ENCODE results near the gene RHOB. TPM values are rescaled to one million over a fixed set of nuclear protein-coding genes. Genes with fewer than 3 reads are reported as not detected.
A peak's percentile ranks its signal among the peaks of the same experiment; 100 is the strongest.
"Not testable (repeated sequence)": the region's sequence is repeated elsewhere in the genome, so short reads cannot be mapped to it uniquely, and the experiment has no call there.

Gene RHOB
- total RNA-seq, 2 donors from 2014 or later, result 391 to 554 TPM

GRCh38 chr2:20410556-20411277, 36.2 kb upstream of the RHOB start:
- DNase-seq (ENCODE audit: low spot score), result no peak
- Histone ChIP-seq H3K4me1 (replicated peaks) (no peaks in the 10 kb centered on the region), H3K9me3 (no peaks in the 10 kb centered on the region), H3K27me3 (replicated peaks; ENCODE audit: insufficient read depth) (no peaks in the 10 kb centered on the region), H3K4me3 (no peak overlapping the region), H3K36me3 (no peaks in the 10 kb centered on the region), H3K27ac (no peak overlapping the region)
- intact Hi-C loops (cut with DNase I), result no loop called here
- whole genome bisulfite sequencing, result 90% methylated on average over 5 of the region's 5 CpGs
- TF ChIP-seq POLR2A (IDR thresholded peaks at IDR 0.05) (no peak), POLR2AphosphoS5 (IDR thresholded peaks at IDR 0.05) (no peak), CTCF (IDR thresholded peaks at IDR 0.05) (no peak)

- 30% methylated on average over 3 of the region's 3 CpGs for WGBS
- DNase-seq (ENCODE audit: low spot score), result peak; percentile 75
These were observed 35.4 kb upstream of the RHOB start for GRCh38 chr2:20411361-20411894.

GRCh38 chr2:20414806-20415205, 32.1 kb upstream of the RHOB start:
- Histone ChIP-seq H3K4me1 (replicated peaks) (no peaks in the 10 kb centered on the region), H3K4me3 (no peak overlapping the region), H3K27ac (no peak overlapping the region), H3K36me3 (no peaks in the 10 kb centered on the region), H3K9me3 (no peaks in the 10 kb centered on the region), H3K27me3 (replicated peaks; ENCODE audit: insufficient read depth) (no peaks in the 10 kb centered on the region)
- intact Hi-C loops (cut with DNase I), result no loop called here
- WGBS, result 79% methylated on average over 3 of the region's 3 CpGs
- DNase-seq (ENCODE audit: low spot score), result no peak
- TF ChIP-seq CTCF (IDR thresholded peaks at IDR 0.05) (no peak), POLR2A (IDR thresholded peaks at IDR 0.05) (no peak), POLR2AphosphoS5 (IDR thresholded peaks at IDR 0.05) (no peak)

More at GRCh38 chr2:20411361-20411894, 35.4 kb upstream of the RHOB start:
- Histone ChIP-seq H3K4me3 (no peak overlapping the region), H3K27ac (no peak overlapping the region), H3K4me1 (replicated peaks) (no peaks in the 10 kb centered on the region), H3K9me3 (no peaks in the 10 kb centered on the region), H3K36me3 (no peaks in the 10 kb centered on the region), H3K27me3 (replicated peaks; ENCODE audit: insufficient read depth) (no peaks in the 10 kb centered on the region)
- peak; percentile 48 to 89 (median 75) for TF ChIP-seq CTCF (IDR thresholded peaks at IDR 0.05)
- no peak for TF ChIP-seq POLR2A (IDR thresholded peaks at IDR 0.05)
- TF ChIP-seq POLR2AphosphoS5 (IDR thresholded peaks at IDR 0.05), result peak; percentile 70
- intact Hi-C loops (cut with DNase I), result no loop called here

- Histone ChIP-seq H3K9me3 (no peaks in the 10 kb centered on the region), H3K27me3 (replicated peaks; ENCODE audit: insufficient read depth) (no peaks in the 10 kb centered on the region), H3K27ac (no peak overlapping the region), H3K4me3 (no peak overlapping the region), H3K36me3 (no peaks in the 10 kb centered on the region), H3K4me1 (replicated peaks) (no peaks in the 10 kb centered on the region)
- intact Hi-C loops (cut with DNase I), result no loop called here
- WGBS, result 67% methylated on average over 2 of the region's 2 CpGs
- no peak for DNase-seq (ENCODE audit: low spot score)
- no peak for TF ChIP-seq POLR2AphosphoS5 (IDR thresholded peaks at IDR 0.05)
- no peak for TF ChIP-seq POLR2A (IDR thresholded peaks at IDR 0.05)
- no peak for TF ChIP-seq CTCF (IDR thresholded peaks at IDR 0.05)
These were observed 31.4 kb upstream of the RHOB start for GRCh38 chr2:20415511-20415918.

- intact Hi-C loops (cut with DNase I), result no loop called here
- Histone ChIP-seq H3K27me3 (replicated peaks; ENCODE audit: insufficient read depth) (no peaks in the 10 kb centered on the region), H3K36me3 (no peaks in the 10 kb centered on the region), H3K27ac (no peak overlapping the region), H3K4me1 (replicated peaks) (no peaks in the 10 kb centered on the region), H3K9me3 (no peaks in the 10 kb centered on the region), H3K4me3 (no peak overlapping the region)
- TF ChIP-seq CTCF (IDR thresholded peaks at IDR 0.05) (no peak), POLR2AphosphoS5 (IDR thresholded peaks at IDR 0.05) (no peak), POLR2A (IDR thresholded peaks at IDR 0.05) (no peak)
- WGBS, result 79% methylated on average over 1 of the region's 1 CpG
- DNase-seq (ENCODE audit: low spot score), result no peak
These were observed 30.2 kb upstream of the RHOB start for GRCh38 chr2:20416723-20417122.

- WGBS, result 81% methylated on average over 5 of the region's 5 CpGs
- H3K27me3 ChIP-seq (replicated peaks; ENCODE audit: insufficient read depth); H3K9me3 ChIP-seq; DNase-seq (ENCODE audit: low spot score); H3K4me1 ChIP-seq (replicated peaks); intact Hi-C loops (cut with DNase I); H3K36me3 ChIP-seq; H3K4me3 ChIP-seq; H3K27ac ChIP-seq: not testable (repeated sequence)
These were observed 29.5 kb upstream of the RHOB start for GRCh38 chr2:20417230-20417821.

Data from prostate gland (tissue), 2 donors.